ENCODE measurements around the gene FBLN1.
"Not testable (repeated sequence)": the region's sequence is repeated elsewhere in the genome, so short reads cannot be mapped to it uniquely, and the experiment has no call there.

The FBLN1 gene

GRCh38 chr22:45502215-45503049 is at the start of gene FBLN1:
FBLN1 (plus strand) TSS chr22:45502883; CDS start chr22:45502986, 103 bp downstream.
- DNase-seq (ENCODE audit: low spot score), result no peak

GRCh38 chr22:45453764-45454163 is 48.9 kb upstream of the FBLN1 start:
- no peak for DNase-seq (ENCODE audit: low spot score)

GRCh38 chr22:45454275-45454674 is 48.4 kb upstream of the FBLN1 start:
- DNase-seq (ENCODE audit: low spot score), result no peak

- no peak for DNase-seq (ENCODE audit: low spot score)
Observed at GRCh38 chr22:45455212-45455611, 47.5 kb upstream of the FBLN1 start.

- no peak for DNase-seq (ENCODE audit: low spot score)
Observed at GRCh38 chr22:45455621-45456020, 47.1 kb upstream of the FBLN1 start.

- DNase-seq (ENCODE audit: low spot score), result no peak
Observed at GRCh38 chr22:45456811-45457210, 45.9 kb upstream of the FBLN1 start.

- DNase-seq (ENCODE audit: low spot score), result no peak
Observed at GRCh38 chr22:45458532-45458931, 44.2 kb upstream of the FBLN1 start.

- no peak for DNase-seq (ENCODE audit: low spot score)
Observed at GRCh38 chr22:45459235-45459634, 43.4 kb upstream of the FBLN1 start.

- DNase-seq (ENCODE audit: low spot score), result no peak
Observed at GRCh38 chr22:45460288-45461109, 42.2 kb upstream of the FBLN1 start.

- no peak for DNase-seq (ENCODE audit: low spot score)
Observed at GRCh38 chr22:45462034-45462655, 40.5 kb upstream of the FBLN1 start.

- DNase-seq (ENCODE audit: low spot score), result not testable (repeated sequence)
Observed at GRCh38 chr22:45463691-45464090, 39.0 kb upstream of the FBLN1 start.

GRCh38 chr22:45465633-45466032 is 37.0 kb upstream of the FBLN1 start:
- DNase-seq (ENCODE audit: low spot score), result no peak

- peak; percentile 72 for DNase-seq (ENCODE audit: low spot score)
Observed at GRCh38 chr22:45468872-45469271, 33.8 kb upstream of the FBLN1 start.

GRCh38 chr22:45469281-45470073 is 33.2 kb upstream of the FBLN1 start:
- DNase-seq (ENCODE audit: low spot score), result no peak

- no peak for DNase-seq (ENCODE audit: low spot score)
Observed at GRCh38 chr22:45470871-45471270, 31.8 kb upstream of the FBLN1 start.

- no peak for DNase-seq (ENCODE audit: low spot score)
Observed at GRCh38 chr22:45472426-45472825, 30.3 kb upstream of the FBLN1 start.

- DNase-seq (ENCODE audit: low spot score), result no peak
Observed at GRCh38 chr22:45473626-45474237, 29.0 kb upstream of the FBLN1 start.

- no peak for DNase-seq (ENCODE audit: low spot score)
Observed at GRCh38 chr22:45475063-45475747, 27.5 kb upstream of the FBLN1 start.

GRCh38 chr22:45475851-45476514 is 26.7 kb upstream of the FBLN1 start:
- no peak for DNase-seq (ENCODE audit: low spot score)

GRCh38 chr22:45476814-45477213 is 25.9 kb upstream of the FBLN1 start:
- no peak for DNase-seq (ENCODE audit: low spot score)

All from RKO (cell line).